Measurements from ENCODE around the gene FETUB.

- TF ChIP-seq PHF8 (IDR thresholded peaks at IDR 0.05; ENCODE audit: borderline replicate concordance, low read depth) (no peak), CBX8 (IDR thresholded peaks at IDR 0.05) (no peak), RAD21 (conservative IDR thresholded peaks at IDR 0.05 in 1 of 2, IDR thresholded peaks at IDR 0.05 in 1 of 2) (no peak), HOXA7 (CRISPR knock-in tag; IDR thresholded peaks at IDR 0.05) (no peak), POLR2A (IDR thresholded peaks at IDR 0.05; ENCODE audit: low read length) (no peak)
Measured at GRCh38 chr3:186628756-186629155, 11.4 kb upstream of the FETUB start.
